Large intestine (tissue), 3 donors: ENCODE measurements around the gene ACYP2. TPM values are rescaled to one million over a fixed set of nuclear protein-coding genes. Genes with fewer than 3 reads are reported as not detected.
A peak's percentile ranks its signal among the peaks of the same experiment; 100 is the strongest.
"Not testable (repeated sequence)": the region's sequence is repeated elsewhere in the genome, so short reads cannot be mapped to it uniquely, and the experiment has no call there.

Experiments used
- DNase-seq, 2 donors: peaks; one replicate each; pipeline versions ENCODE4 v3.0.0 to v3.0.0-alpha.2; 2013
- H3K27ac ChIP-seq: one replicate; pipeline ENCODE4 v1.5.1; 2013; ENCODE audit warnings: low read length
- H3K27me3 ChIP-seq: 2 replicates; pipeline ENCODE4 v1.6.1; 2013; ENCODE audit warnings: low read length; ENCODE audit not compliant: control insufficient read depth, insufficient read depth
- H3K36me3 ChIP-seq: 2 replicates; pipeline ENCODE4 v1.6.1; 2013; ENCODE audit warnings: low read length; ENCODE audit not compliant: control insufficient read depth, insufficient read depth
- H3K4me1 ChIP-seq: one replicate; pipeline ENCODE4 v1.6.1; 2013; ENCODE audit warnings: low read length; ENCODE audit not compliant: control insufficient read depth, insufficient read depth
- H3K4me3 ChIP-seq: one replicate; pipeline ENCODE4 v1.5.1; 2013; ENCODE audit warnings: low read length
- H3K9me3 ChIP-seq: one replicate; pipeline ENCODE4 v1.6.1; 2013; ENCODE audit warnings: mild to moderate bottlenecking, low read depth, low read length, moderate library complexity; ENCODE audit not compliant: control insufficient read depth
- WGBS: methylation state at CpG from one replicate; pipeline ENCODE4 v1.1.5; 2013; ENCODE audit warnings: low lambda C conversion rate; ENCODE audit not compliant: insufficient coverage; 5-methylcytosine and 5-hydroxymethylcytosine counted together
- polyA plus RNA-seq: library from polyadenylated mRNA; unstranded; fragments of 120-200 nt; gene quantifications from one replicate; pipeline ENCODE4 v1.2.1, GENCODE V29; 2013

Gene ACYP2
- polyA plus RNA-seq, 1 donor: 13.5 TPM

GRCh38 chr2:54265081-54265480 is 149.7 kb downstream of the ACYP2 start:
- not testable (repeated sequence) for H3K27me3 ChIP-seq, H3K27ac ChIP-seq, H3K4me3 ChIP-seq, H3K9me3 ChIP-seq, DNase-seq, H3K36me3 ChIP-seq, H3K4me1 ChIP-seq
- WGBS: no CpG with 5 or more reads among the region's 1 CpG

GRCh38 chr2:54267577-54267976 is 152.2 kb downstream of the ACYP2 start:
- Histone ChIP-seq H3K36me3 (no peaks in the 10 kb centered on the region), H3K4me3 (no peak overlapping the region), H3K27ac (no peak overlapping the region), H3K9me3 (peaks cover 4% of the 10 kb centered on the region), H3K4me1 (peaks cover 2% of the 10 kb centered on the region), H3K27me3 (no peaks in the 10 kb centered on the region)
- no CpG with 5 or more reads among the region's 1 CpG for WGBS
- no peak for DNase-seq

GRCh38 chr2:54271189-54271588 is 155.8 kb downstream of the ACYP2 start:
- no CpG with 5 or more reads among the region's 4 CpGs for WGBS
- H3K36me3 ChIP-seq: no peaks in the 10 kb centered on the region
- peaks cover 2% of the 10 kb centered on the region for H3K4me1 ChIP-seq
- H3K27me3 ChIP-seq: no peaks in the 10 kb centered on the region
- no peaks in the 10 kb centered on the region for H3K9me3 ChIP-seq
- no peak overlapping the region for H3K4me3 ChIP-seq
- no peak for DNase-seq
- no peak overlapping the region for H3K27ac ChIP-seq

- Histone ChIP-seq H3K27ac (no peak overlapping the region), H3K36me3 (no peaks in the 10 kb centered on the region), H3K9me3 (no peaks in the 10 kb centered on the region), H3K4me3 (no peak overlapping the region), H3K27me3 (no peaks in the 10 kb centered on the region), H3K4me1 (peaks cover 2% of the 10 kb centered on the region)
- DNase-seq: peak; percentile 16 to 40
- 86% methylated on average over 1 of the region's 6 CpGs for WGBS
Observed at GRCh38 chr2:54271843-54272627, 156.6 kb downstream of the ACYP2 start.

GRCh38 chr2:54274781-54275242 is 159.4 kb downstream of the ACYP2 start:
- Histone ChIP-seq H3K27ac (no peak overlapping the region), H3K36me3 (no peaks in the 10 kb centered on the region), H3K4me3 (no peak overlapping the region), H3K4me1 (peaks cover 2% of the 10 kb centered on the region), H3K27me3 (no peaks in the 10 kb centered on the region), H3K9me3 (no peaks in the 10 kb centered on the region)
- no peak for DNase-seq
- WGBS: no CpG with 5 or more reads among the region's 1 CpG

GRCh38 chr2:54275541-54275940 is 160.1 kb downstream of the ACYP2 start:
- WGBS: 80% methylated on average over 1 of the region's 2 CpGs
- no peak for DNase-seq
- H3K27ac ChIP-seq: no peak overlapping the region
- no peaks in the 10 kb centered on the region for H3K36me3 ChIP-seq
- H3K4me1 ChIP-seq: peaks cover 2% of the 10 kb centered on the region
- H3K9me3 ChIP-seq: no peaks in the 10 kb centered on the region
- H3K27me3 ChIP-seq: no peaks in the 10 kb centered on the region
- H3K4me3 ChIP-seq: no peak overlapping the region

GRCh38 chr2:54279385-54279784 is 164.0 kb downstream of the ACYP2 start:
- H3K36me3 ChIP-seq: no peaks in the 10 kb centered on the region
- no peaks in the 10 kb centered on the region for H3K27me3 ChIP-seq
- no peak overlapping the region for H3K4me3 ChIP-seq
- no CpG with 5 or more reads among the region's 2 CpGs for WGBS
- H3K9me3 ChIP-seq: no peaks in the 10 kb centered on the region
- H3K4me1 ChIP-seq: no peaks in the 10 kb centered on the region
- DNase-seq: no peak
- H3K27ac ChIP-seq: no peak overlapping the region

GRCh38 chr2:54284826-54285225 is 169.4 kb downstream of the ACYP2 start:
- no peak for DNase-seq
- Histone ChIP-seq H3K27me3 (no peaks in the 10 kb centered on the region), H3K4me1 (peaks cover 3% of the 10 kb centered on the region), H3K4me3 (no peak overlapping the region), H3K9me3 (no peaks in the 10 kb centered on the region), H3K27ac (no peak overlapping the region), H3K36me3 (no peaks in the 10 kb centered on the region)
- WGBS: no CpG with 5 or more reads among the region's 3 CpGs

GRCh38 chr2:54285451-54285850 is 170.0 kb downstream of the ACYP2 start:
- Histone ChIP-seq H3K4me3 (no peak overlapping the region), H3K9me3 (peaks cover 3% of the 10 kb centered on the region), H3K27ac (no peak overlapping the region), H3K27me3 (peaks cover 2% of the 10 kb centered on the region), H3K36me3 (no peaks in the 10 kb centered on the region), H3K4me1 (peaks cover 3% of the 10 kb centered on the region)
- DNase-seq: no peak
- whole genome bisulfite sequencing: no CpG with 5 or more reads among the region's 1 CpG

GRCh38 chr2:54287532-54287931 is 172.1 kb downstream of the ACYP2 start:
- peaks cover 3% of the 10 kb centered on the region for H3K9me3 ChIP-seq
- DNase-seq: no peak
- H3K27ac ChIP-seq: no peak overlapping the region
- no peaks in the 10 kb centered on the region for H3K36me3 ChIP-seq
- no CpG with 5 or more reads among the region's 2 CpGs for WGBS
- peaks cover 3% of the 10 kb centered on the region for H3K4me1 ChIP-seq
- H3K27me3 ChIP-seq: peaks cover 5% of the 10 kb centered on the region
- no peak overlapping the region for H3K4me3 ChIP-seq

GRCh38 chr2:54289917-54290316 is 174.5 kb downstream of the ACYP2 start:
- H3K4me1 ChIP-seq: peaks cover 3% of the 10 kb centered on the region
- H3K4me3 ChIP-seq: no peak overlapping the region
- no CpG with 5 or more reads among the region's 23 CpGs for WGBS
- peaks cover 3% of the 10 kb centered on the region for H3K9me3 ChIP-seq
- DNase-seq: no peak
- no peak overlapping the region for H3K27ac ChIP-seq
- H3K36me3 ChIP-seq: no peaks in the 10 kb centered on the region
- peaks cover 5% of the 10 kb centered on the region for H3K27me3 ChIP-seq
